Suppressor macrophage treated with lipopolysaccharide for 4 hours (primary cell): ENCODE data around the gene LLPH.
"Not testable (repeated sequence)": the region's sequence is repeated elsewhere in the genome, so short reads cannot be mapped to it uniquely, and the experiment has no call there.

ENCODE experiments used
- DNase-seq: peaks from one replicate; pipeline ENCODE4 v3.0.0-alpha.2; 2020

LLPH gene

GRCh38 chr12:66130267-66131066, at the start of gene LLPH:
TSS of gene LLPH (minus strand) at chr12:66130750. CDS start at chr12:66129106, 1,644 bp downstream.
- peak; percentile 94 for DNase-seq

- DNase-seq = peak; percentile 73
Observed at GRCh38 chr12:66176105-66176900, 45.8 kb upstream of the LLPH start.

GRCh38 chr12:66174391-66175325, 44.1 kb upstream of the LLPH start:
- DNase-seq = not testable (repeated sequence)

GRCh38 chr12:66170606-66171005, 40.1 kb upstream of the LLPH start:
- no peak for DNase-seq

- DNase-seq = peak; percentile 96
Observed at GRCh38 chr12:66169221-66170170, 38.9 kb upstream of the LLPH start, which contains the start of gene TMBIM4. TSS of gene TMBIM4 (minus strand) at chr12:66169996. CDS start at chr12:66169951, 45 bp downstream.

DNA sequence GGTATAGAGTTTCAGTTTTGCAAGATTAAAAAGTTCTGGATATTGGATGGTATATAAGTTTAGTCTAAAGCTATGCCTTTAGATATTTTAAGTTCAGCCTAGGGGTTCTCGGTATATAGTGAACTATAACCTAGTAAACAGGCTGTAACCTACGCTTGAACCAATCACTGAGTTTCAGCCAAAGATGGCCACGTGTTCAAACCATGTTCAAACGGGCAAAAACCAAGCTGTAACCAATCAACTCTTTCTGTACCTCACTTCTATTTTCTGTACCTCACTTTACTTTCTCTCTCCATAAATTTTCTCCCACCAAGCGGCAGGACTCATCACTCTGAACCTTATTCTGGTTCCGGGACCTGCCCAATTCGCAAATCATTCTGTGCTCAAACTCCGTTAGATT, 37.9 kb upstream of the LLPH start:
- DNase-seq = no peak

DNA sequence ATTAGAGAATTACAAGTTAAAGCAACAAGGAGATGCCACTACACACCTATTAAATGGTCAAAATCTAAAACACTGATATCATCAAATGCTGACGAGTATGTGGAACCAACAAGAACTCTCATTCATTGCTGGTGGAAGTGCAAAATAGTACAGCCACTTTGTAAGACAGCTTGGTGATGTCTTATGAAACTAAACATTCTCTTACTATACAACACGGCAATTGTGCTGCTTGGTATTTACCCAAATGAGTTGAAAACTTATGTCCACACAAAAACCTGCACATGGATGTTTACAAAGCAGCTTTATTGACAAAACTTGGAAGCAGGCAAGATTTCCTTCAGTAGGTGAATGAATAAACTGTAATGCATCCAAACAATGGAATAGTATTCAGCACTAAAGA, 36.0 kb upstream of the LLPH start:
- DNase-seq = no peak

- DNase-seq = no peak
Observed at GRCh38 chr12:66165141-66165540, 34.6 kb upstream of the LLPH start.

- no peak for DNase-seq
Observed at GRCh38 chr12:66164349-66164821, 33.8 kb upstream of the LLPH start.

GRCh38 chr12:66163289-66163688, 32.7 kb upstream of the LLPH start:
- no peak for DNase-seq

DNA sequence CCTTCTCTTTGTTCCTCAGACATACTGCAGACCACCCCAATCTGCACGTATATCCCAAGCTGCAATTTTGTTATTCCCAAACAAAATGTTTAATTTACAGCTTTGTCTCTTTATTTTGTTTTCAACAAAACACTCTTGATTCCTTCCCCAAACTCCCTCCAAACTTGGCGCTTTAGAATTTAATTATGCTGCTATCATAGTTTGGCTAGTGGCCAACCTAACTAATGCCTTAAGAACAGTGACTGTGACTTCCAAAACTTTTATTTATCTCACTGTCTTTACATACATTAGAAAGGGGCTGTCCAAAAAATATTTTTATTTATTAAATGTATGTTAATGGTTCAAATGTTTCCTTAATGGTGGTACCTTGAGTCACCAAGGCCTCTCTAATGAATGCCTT, 32.2 kb upstream of the LLPH start:
- DNase-seq = no peak

DNA sequence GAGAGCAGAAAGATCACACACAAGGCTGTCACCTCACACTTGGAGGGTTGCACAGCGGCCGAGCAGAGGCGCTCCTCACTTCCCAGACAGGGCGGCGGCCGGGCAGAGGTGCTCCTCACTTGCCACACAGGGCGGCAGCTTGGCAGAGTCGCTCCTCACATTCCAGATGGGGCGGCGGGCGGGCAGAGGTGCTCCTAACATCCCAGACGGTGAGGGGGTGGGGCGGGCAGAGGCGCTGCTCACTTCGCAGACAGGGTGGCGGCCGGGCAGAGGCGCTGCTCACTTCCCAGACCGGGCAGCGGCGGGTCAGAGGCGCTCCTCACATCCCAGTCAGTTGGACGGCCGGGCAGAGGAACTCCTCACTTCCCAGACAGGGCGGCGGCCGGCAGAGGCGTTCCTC, 30.2 kb upstream of the LLPH start:
- no peak for DNase-seq

GRCh38 chr12:66159123-66159522, 28.6 kb upstream of the LLPH start:
- DNase-seq = peak; percentile 24

DNA sequence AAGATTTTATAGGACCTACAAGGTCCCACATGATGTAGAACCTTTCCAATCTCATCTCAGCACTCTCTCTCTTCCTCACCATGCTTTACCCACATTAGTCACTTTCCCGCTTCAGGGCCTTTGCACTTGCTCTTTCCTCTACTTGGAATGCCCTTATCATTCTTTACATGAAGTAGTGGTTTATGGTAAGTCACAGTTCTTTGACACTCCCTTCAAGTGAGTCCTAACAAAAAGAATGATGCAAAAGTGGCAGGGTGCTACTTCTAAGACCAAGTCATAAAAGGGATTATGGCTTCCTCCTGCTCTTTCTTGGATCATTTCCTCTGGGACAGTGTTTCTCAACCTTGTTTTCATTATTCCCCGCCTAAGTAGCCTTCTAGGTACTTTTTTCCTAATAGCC, 26.1 kb upstream of the LLPH start:
- DNase-seq = no peak

DNA sequence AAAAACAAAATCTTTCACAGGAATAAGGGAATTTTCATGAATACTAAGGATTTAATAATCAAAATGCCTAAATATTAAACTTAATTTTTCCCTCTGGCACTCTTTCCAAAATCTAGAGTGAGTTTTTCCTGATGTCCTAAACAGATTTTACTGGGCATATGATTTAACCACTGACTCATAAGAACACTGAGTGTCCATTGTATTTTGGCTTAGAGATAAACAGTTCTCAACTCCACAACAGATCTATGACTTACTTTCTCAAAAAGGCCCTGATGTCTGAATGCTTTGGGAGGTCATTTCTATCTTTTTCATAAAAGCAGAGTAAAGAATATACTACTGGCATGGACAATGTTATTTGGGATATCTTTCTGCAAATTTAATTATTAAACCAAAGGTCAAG, 24.2 kb upstream of the LLPH start:
- no peak for DNase-seq

DNA sequence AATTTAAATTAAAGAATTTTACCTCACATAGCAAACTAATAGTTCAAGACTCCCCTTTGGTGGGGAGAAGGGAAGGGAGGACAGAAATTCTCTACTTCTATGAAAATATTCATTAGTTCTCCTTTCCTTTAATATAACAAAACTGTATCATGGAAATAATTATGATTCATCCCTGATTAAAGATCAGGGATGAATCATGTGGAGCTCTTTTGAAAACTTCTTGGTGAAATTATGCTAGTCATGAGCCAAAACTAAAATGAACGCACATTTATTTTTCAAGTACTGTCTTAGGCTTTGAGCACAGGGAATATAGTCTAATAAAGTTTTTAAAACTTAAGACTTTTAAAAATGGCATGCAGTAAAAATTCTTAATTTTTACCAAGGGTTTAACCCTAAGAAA, 22.2 kb upstream of the LLPH start:
- peak; percentile 54 for DNase-seq

DNA sequence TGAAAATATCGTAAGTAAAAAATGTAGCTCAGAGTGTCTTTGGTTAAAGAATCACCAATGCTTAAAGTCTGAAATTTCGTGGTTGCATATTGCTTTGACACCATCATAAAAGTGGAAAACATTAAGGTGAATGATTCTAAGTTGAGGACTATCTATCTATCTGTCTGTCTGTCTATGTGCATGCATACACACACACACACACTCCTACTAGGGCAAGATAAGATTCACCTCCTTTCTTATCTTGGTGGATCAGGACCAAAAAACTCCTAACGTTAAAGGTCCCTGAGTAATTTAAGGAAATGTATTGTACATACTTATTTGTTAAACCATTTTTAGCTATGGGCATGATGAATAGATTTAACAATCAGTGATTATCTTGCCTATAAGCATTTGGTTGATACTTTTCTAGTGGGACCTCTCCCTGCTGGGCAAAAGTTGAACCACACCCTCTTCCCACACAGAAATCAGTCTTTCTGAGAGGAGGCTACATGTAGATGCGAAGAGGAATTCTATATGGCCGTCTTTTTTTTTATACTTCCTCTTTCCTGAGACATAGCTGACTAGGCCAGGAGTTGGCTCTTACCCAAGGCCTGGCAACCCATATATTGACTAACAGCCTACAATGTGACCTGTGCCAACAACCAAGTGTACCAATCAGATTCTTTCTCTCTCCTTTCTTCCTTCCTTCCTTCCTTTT, 19.3 kb upstream of the LLPH start:
- peak; percentile 85 for DNase-seq

DNA sequence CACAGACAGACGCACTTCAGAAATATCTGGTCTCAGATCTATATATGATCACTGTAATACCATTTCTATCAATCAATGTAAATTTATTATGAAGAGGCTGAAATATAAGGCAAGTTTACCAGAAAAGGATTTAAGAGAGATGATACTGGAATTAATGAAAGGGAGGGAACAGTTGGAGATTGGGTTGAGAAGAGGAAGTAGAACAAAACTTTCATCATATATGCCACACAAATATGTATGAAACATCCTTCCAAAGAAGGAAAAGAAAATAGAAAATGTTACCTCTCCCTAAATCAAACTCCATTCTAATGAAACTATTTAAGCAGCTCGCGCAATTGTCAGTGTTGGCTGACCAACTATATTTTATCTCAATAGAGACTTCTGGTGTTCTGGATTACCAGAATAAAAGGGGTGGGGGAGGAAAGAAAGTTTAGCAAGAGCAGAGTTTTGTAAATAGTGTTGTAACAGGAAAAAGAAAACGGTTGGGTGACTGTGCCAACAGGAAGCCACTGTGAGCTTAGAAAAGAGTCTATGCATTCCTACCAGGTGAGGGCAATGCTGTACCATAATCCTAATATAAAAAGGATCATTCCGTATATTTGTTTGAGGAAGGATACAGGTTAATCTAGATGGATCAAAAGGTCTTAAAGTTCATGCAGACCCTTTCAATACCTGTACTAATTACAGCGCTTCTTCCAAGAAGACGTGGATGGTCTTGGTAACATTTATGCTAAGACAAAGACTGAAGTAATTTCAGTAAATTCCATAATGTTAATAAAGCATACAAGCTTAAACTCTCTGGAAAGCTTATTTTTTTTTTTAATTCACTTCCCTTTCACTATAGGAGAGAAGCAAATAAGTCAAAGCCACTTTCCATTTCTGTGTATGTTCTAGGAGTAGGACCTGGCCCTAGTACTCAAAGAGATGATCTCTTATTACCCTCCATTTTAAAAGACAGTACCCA, 14.5 kb upstream of the LLPH start:
- peak; percentile 74 for DNase-seq

- DNase-seq = no peak
Observed at GRCh38 chr12:66143868-66144267, 13.3 kb upstream of the LLPH start.

- DNase-seq = no peak
Observed at GRCh38 chr12:66142826-66143225, 12.3 kb upstream of the LLPH start.
